HFFc6 (cell line): ENCODE data around the gene PDK4. TPM values are rescaled to one million over a fixed set of nuclear protein-coding genes. Genes with fewer than 3 reads are reported as not detected.

Experiments
- DNase-seq: peaks from one replicate; pipeline ENCODE4 v3.0.0-alpha.2; 2018
- H3K27ac Mint-ChIP-seq: 2 replicates; pipeline ENCODE4 v1.8.0; 2020; ENCODE audit warnings: mild to moderate bottlenecking, mixed read lengths
- H3K27me3 Mint-ChIP-seq: 2 replicates; pipeline ENCODE4 v1.8.0; 2021; ENCODE audit warnings: mild to moderate bottlenecking, moderate library complexity, mixed read lengths; ENCODE audit not compliant: insufficient read depth
- H3K36me3 Mint-ChIP-seq: 2 replicates; pipeline ENCODE4 v1.8.0; 2021; ENCODE audit warnings: low read depth, mixed read lengths
- H3K4me1 Mint-ChIP-seq: 2 replicates; pipeline ENCODE4 v1.8.0; 2020; ENCODE audit warnings: low read depth, mixed read lengths
- H3K4me3 Mint-ChIP-seq: 2 replicates; pipeline ENCODE4 v1.8.0; 2020; ENCODE audit warnings: mild to moderate bottlenecking, moderate library complexity, mixed read lengths
- H3K9me3 Mint-ChIP-seq: 2 replicates; pipeline ENCODE4 v1.8.0; 2020; ENCODE audit warnings: mild to moderate bottlenecking, mixed read lengths
- CTCF ChIP-seq: fragments of 200-600 bp; sonication (generic); IDR thresholded peaks from 2 replicates; pipeline ENCODE4 v1.5.0; 2021; ENCODE audit warnings: antibody characterized with exemption, mild to moderate bottlenecking
- total RNA-seq, 6 experiments: library from RNA; stranded (reverse); fragmentation: NEBNext Ultra II Directional; extraction: Animal tissue kit (Norgen Biotek cat#: 25700); gene quantifications; 2 replicates in 1 of 6; 3 replicates in 5 of 6; pipeline ENCODE4 v1.2.3, GENCODE V29; 2021

The PDK4 gene
- total RNA-seq, 6 experiments from 2014 or later, result not detected

GRCh38 chr7:95550546-95550945, 45.8 kb downstream of the PDK4 start:
- no peak for TF ChIP-seq CTCF
- H3K36me3 Mint-ChIP-seq, result no peaks in the 10 kb centered on the region
- H3K27me3 Mint-ChIP-seq, result peaks cover 3% of the 10 kb centered on the region; the same call in 1 of the 2 replicates
- DNase-seq, result no peak
- H3K4me3 Mint-ChIP-seq, result no peak overlapping the region
- H3K27ac Mint-ChIP-seq, result no peak overlapping the region
- peaks cover 14% of the 10 kb centered on the region for H3K4me1 Mint-ChIP-seq
- H3K9me3 Mint-ChIP-seq, result no peaks in the 10 kb centered on the region

GRCh38 chr7:95549818-95550529, 46.3 kb downstream of the PDK4 start:
- Mint-ChIP-seq H3K4me1 (peaks cover 19% of the 10 kb centered on the region), H3K9me3 (no peaks in the 10 kb centered on the region), H3K27ac (no peak overlapping the region), H3K36me3 (no peaks in the 10 kb centered on the region), H3K4me3 (no peak overlapping the region), H3K27me3 (peaks cover 2% of the 10 kb centered on the region; the same call in 1 of the 2 replicates)
- TF ChIP-seq CTCF, result no peak
- DNase-seq, result peak; percentile 72

- H3K36me3 Mint-ChIP-seq, result no peaks in the 10 kb centered on the region
- H3K4me3 Mint-ChIP-seq, result no peak overlapping the region
- no peak overlapping the region for H3K27ac Mint-ChIP-seq
- TF ChIP-seq CTCF, result no peak
- no peaks in the 10 kb centered on the region for H3K9me3 Mint-ChIP-seq
- no peak for DNase-seq
- no peaks in the 10 kb centered on the region for H3K27me3 Mint-ChIP-seq
- H3K4me1 Mint-ChIP-seq, result peaks cover 19% of the 10 kb centered on the region
These were observed 48.7 kb downstream of the PDK4 start for GRCh38 chr7:95547361-95548348.

- TF ChIP-seq CTCF, result no peak
- no peaks in the 10 kb centered on the region for H3K27me3 Mint-ChIP-seq
- no peak for DNase-seq
- H3K36me3 Mint-ChIP-seq, result no peaks in the 10 kb centered on the region
- no peaks in the 10 kb centered on the region for H3K9me3 Mint-ChIP-seq
- peaks cover 19% of the 10 kb centered on the region for H3K4me1 Mint-ChIP-seq
- no peak overlapping the region for H3K4me3 Mint-ChIP-seq
- no peak overlapping the region for H3K27ac Mint-ChIP-seq
These were observed 49.7 kb downstream of the PDK4 start for GRCh38 chr7:95546647-95547046.

GRCh38 chr7:95545673-95546072, 50.6 kb downstream of the PDK4 start:
- H3K27ac Mint-ChIP-seq, result no peak overlapping the region
- H3K9me3 Mint-ChIP-seq, result no peaks in the 10 kb centered on the region
- DNase-seq, result no peak

More at GRCh38 chr7:95545673-95546072, 50.6 kb downstream of the PDK4 start:
- peak overlapping the region; percentile 62 for H3K4me3 Mint-ChIP-seq
- TF ChIP-seq CTCF, result no peak
- H3K36me3 Mint-ChIP-seq, result no peaks in the 10 kb centered on the region
- no peaks in the 10 kb centered on the region; the same call in 1 of the 2 replicates for H3K27me3 Mint-ChIP-seq
- H3K4me1 Mint-ChIP-seq, result peaks cover 19% of the 10 kb centered on the region
